SK-N-SH (cell line): ENCODE measurements around the gene DCXR.

Experiments used
- GABPA ChIP-seq: IDR thresholded peaks from 2 replicates; pipeline ENCODE4 v1.4.0; 2012; ENCODE audit warnings: low read depth, mild to moderate bottlenecking
- TEAD4 ChIP-seq: IDR thresholded peaks from 2 replicates; pipeline ENCODE4 v1.4.0; 2012; ENCODE audit warnings: mild to moderate bottlenecking, borderline replicate concordance; ENCODE audit not compliant: insufficient read depth
- TF ChIP-seq, protein P1 (sequence below): IDR thresholded peaks from 2 replicates; pipeline ENCODE4; 2012
- TF ChIP-seq, protein P2 (sequence below): fragments of 200-600 bp; sonication (generic); IDR thresholded peaks from 2 replicates; pipeline ENCODE4 v1.6.1; 2017; ENCODE audit warnings: antibody characterized with exemption, mild to moderate bottlenecking, moderate library complexity

DNA sequence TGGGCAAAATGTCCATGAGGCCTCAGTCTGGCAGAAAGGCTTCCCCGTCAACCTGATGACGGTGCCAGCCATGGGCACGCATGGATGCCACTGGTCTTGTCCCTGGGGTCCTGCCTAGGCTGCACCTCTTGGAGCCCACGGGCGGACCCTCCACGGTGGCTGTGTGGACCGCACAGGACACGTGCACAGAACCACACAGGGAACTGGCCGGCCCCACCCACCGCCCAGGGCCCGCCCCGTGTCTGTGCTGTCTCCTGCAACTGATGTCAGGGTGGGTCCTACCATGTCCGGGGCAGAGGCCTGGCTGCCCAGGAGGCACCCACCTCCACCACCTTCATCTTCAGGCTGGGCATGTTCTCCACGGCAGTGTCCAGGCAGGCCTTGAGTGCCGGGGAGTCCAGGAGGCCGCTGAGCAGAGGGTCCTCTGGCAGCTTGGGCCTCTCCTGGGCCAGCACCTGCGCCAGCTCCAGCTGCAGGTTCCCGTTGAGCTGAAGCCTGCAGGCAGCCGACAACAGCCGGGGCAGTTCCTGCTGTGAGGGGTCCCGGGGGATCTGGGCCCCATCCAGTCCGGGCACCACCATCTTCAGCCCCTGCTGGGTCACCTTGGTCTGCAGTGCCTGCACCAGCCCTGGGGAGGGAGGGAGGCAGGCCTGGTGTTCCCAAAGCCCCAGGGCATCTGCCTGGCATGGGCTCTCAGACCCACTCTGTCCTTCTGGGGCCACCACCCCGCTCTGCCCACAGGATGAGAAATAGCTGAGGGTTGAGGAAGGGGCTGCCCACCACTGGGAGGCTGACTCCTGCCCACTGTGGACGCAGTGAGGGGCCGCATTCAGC, 48.7 kb upstream of the DCXR start:
- TF ChIP-seq GABPA, result no peak
- TF ChIP-seq, protein P1, sequence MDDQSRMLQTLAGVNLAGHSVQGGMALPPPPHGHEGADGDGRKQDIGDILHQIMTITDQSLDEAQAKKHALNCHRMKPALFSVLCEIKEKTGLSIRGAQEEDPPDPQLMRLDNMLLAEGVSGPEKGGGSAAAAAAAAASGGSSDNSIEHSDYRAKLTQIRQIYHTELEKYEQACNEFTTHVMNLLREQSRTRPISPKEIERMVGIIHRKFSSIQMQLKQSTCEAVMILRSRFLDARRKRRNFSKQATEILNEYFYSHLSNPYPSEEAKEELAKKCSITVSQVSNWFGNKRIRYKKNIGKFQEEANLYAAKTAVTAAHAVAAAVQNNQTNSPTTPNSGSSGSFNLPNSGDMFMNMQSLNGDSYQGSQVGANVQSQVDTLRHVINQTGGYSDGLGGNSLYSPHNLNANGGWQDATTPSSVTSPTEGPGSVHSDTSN, result no peak
- no peak for TF ChIP-seq TEAD4
- TF ChIP-seq, protein P2, sequence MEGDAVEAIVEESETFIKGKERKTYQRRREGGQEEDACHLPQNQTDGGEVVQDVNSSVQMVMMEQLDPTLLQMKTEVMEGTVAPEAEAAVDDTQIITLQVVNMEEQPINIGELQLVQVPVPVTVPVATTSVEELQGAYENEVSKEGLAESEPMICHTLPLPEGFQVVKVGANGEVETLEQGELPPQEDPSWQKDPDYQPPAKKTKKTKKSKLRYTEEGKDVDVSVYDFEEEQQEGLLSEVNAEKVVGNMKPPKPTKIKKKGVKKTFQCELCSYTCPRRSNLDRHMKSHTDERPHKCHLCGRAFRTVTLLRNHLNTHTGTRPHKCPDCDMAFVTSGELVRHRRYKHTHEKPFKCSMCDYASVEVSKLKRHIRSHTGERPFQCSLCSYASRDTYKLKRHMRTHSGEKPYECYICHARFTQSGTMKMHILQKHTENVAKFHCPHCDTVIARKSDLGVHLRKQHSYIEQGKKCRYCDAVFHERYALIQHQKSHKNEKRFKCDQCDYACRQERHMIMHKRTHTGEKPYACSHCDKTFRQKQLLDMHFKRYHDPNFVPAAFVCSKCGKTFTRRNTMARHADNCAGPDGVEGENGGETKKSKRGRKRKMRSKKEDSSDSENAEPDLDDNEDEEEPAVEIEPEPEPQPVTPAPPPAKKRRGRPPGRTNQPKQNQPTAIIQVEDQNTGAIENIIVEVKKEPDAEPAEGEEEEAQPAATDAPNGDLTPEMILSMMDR, result no peak
